ENCODE measurements around the gene CHD5. TPM values are rescaled to one million over a fixed set of nuclear protein-coding genes. Genes with fewer than 3 reads are reported as not detected.

CHD5 gene
- total and polyA plus RNA-seq, 12 donors: 0.07 to 56.5 (median 2.1) TPM; not detected in 2

GRCh38 chr1:6151291-6151822 is 28.8 kb downstream of the CHD5 start:
- no peaks in the 10 kb centered on the region for H3K9me3 ChIP-seq (replicated peaks in 1 of 3)
- no peak overlapping the region for H3K4me3 ChIP-seq
- H3K27me3 ChIP-seq: peaks cover 15% of the 10 kb centered on the region
- no peak for TF ChIP-seq CTCF (IDR thresholded peaks at IDR 0.05)
- no peaks in the 10 kb centered on the region for H3K36me3 ChIP-seq (replicated peaks in 1 of 2)
- intact Hi-C loops (cut with DNase I): no loop called here
- H3K4me1 ChIP-seq (replicated peaks in 1 of 2): no peaks in the 10 kb centered on the region
- 87 to 100% (median 95%) methylated on average over 1 to 9 of the region's 9 CpGs for WGBS, 4 donors
- DNase-seq: no peak
- no peak overlapping the region for H3K27ac ChIP-seq

GRCh38 chr1:6150006-6150938 is 29.8 kb downstream of the CHD5 start:
- intact Hi-C loops (cut with DNase I): no loop called here
- Histone ChIP-seq H3K9me3 (replicated peaks in 1 of 3) (no peaks in the 10 kb centered on the region), H3K27ac (no peak overlapping the region), H3K4me1 (replicated peaks in 1 of 2) (no peaks in the 10 kb centered on the region), H3K4me3 (no peak overlapping the region), H3K27me3 (peaks cover 15% of the 10 kb centered on the region), H3K36me3 (replicated peaks in 1 of 2) (no peaks in the 10 kb centered on the region)
- TF ChIP-seq CTCF (IDR thresholded peaks at IDR 0.05) (no peak), POLR2A (IDR thresholded peaks at IDR 0.05) (no peak)
- 70 to 89% (median 84%) methylated on average over 10 to 11 of the region's 11 CpGs for WGBS, 4 donors
- DNase-seq: no peak

GRCh38 chr1:6149597-6149996 is 30.5 kb downstream of the CHD5 start:
- 80 to 94% (median 83%) methylated on average over 1 of the region's 1 CpG for WGBS, 4 donors
- no peak overlapping the region for H3K27ac ChIP-seq
- intact Hi-C loops (cut with DNase I): no loop called here
- no peaks in the 10 kb centered on the region for H3K9me3 ChIP-seq (replicated peaks in 1 of 3)
- peaks cover 15% of the 10 kb centered on the region for H3K27me3 ChIP-seq
- DNase-seq: no peak
- H3K4me3 ChIP-seq: no peak overlapping the region
- H3K36me3 ChIP-seq (replicated peaks in 1 of 2): no peaks in the 10 kb centered on the region
- no peaks in the 10 kb centered on the region for H3K4me1 ChIP-seq (replicated peaks in 1 of 2)
- TF ChIP-seq POLR2A (IDR thresholded peaks at IDR 0.05) (no peak), CTCF (IDR thresholded peaks at IDR 0.05) (no peak)

- Histone ChIP-seq H3K4me1 (replicated peaks in 1 of 2) (no peaks in the 10 kb centered on the region), H3K36me3 (replicated peaks in 1 of 2) (no peaks in the 10 kb centered on the region), H3K4me3 (peak overlapping the region in 1 of 4 donors; percentile 6), H3K27ac (no peak overlapping the region), H3K27me3 (peaks cover 15% of the 10 kb centered on the region), H3K9me3 (replicated peaks in 1 of 3) (no peaks in the 10 kb centered on the region)
- DNase-seq: peak; percentile 29 to 64 (median 57)
- WGBS, 4 donors: 3 to 10% (median 6%) methylated on average over 12 to 53 of the region's 53 CpGs
- no peak for TF ChIP-seq POLR2A (IDR thresholded peaks at IDR 0.05)
- no peak for TF ChIP-seq CTCF (IDR thresholded peaks at IDR 0.05)
- intact Hi-C loops (cut with DNase I): no loop called here
Measured at GRCh38 chr1:6148497-6149241, 31.5 kb downstream of the CHD5 start.

Measured in adrenal gland (tissue), 12 donors.